Astrocyte of the spinal cord (primary cell): ENCODE results near the gene IFIH1.
A peak's percentile ranks its signal among the peaks of the same experiment; 100 is the strongest.

Source experiments
- DNase-seq: peaks from one replicate; pipeline ENCODE4 v3.0.0; 2011; ENCODE audit warnings: low read depth, low spot score
- H3K4me3 ChIP-seq: 2 replicates; pipeline ENCODE4 v1.5.1; 2011; ENCODE audit warnings: low read depth, mild to moderate bottlenecking, low read length, moderate library complexity
- in situ Hi-C: cut with HindIII; loops from 2 replicates; pipeline ENCODE4 v1.10.0; 2017; ENCODE audit warnings: low sequenced_read_pairs
- TF ChIP-seq, protein P1 (sequence below): IDR thresholded peaks from 2 replicates; pipeline ENCODE4 v1.5.1; 2012; ENCODE audit warnings: low read depth, mild to moderate bottlenecking, low read length, inconsistent platforms

Gene IFIH1

DNA sequence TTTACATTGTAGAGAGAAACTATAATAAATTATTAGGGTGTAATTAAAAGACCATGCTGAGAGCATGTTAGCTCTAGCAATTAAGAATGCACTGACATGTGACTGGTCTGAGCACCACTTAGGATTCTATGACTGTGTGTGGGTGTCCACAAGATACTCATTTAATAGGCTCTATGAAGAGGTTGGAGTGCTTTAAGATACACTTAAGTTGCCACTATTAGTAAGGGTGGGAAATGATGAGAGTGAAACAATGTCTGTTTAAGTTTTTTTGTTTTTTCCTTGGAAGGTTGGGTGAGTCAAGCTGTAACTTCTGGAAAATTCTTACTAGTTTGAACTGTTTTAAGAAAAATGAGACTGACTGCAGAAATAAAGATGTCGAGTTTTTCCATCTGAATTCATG is 73.4 kb downstream of the IFIH1 start:
- TF ChIP-seq, protein P1, sequence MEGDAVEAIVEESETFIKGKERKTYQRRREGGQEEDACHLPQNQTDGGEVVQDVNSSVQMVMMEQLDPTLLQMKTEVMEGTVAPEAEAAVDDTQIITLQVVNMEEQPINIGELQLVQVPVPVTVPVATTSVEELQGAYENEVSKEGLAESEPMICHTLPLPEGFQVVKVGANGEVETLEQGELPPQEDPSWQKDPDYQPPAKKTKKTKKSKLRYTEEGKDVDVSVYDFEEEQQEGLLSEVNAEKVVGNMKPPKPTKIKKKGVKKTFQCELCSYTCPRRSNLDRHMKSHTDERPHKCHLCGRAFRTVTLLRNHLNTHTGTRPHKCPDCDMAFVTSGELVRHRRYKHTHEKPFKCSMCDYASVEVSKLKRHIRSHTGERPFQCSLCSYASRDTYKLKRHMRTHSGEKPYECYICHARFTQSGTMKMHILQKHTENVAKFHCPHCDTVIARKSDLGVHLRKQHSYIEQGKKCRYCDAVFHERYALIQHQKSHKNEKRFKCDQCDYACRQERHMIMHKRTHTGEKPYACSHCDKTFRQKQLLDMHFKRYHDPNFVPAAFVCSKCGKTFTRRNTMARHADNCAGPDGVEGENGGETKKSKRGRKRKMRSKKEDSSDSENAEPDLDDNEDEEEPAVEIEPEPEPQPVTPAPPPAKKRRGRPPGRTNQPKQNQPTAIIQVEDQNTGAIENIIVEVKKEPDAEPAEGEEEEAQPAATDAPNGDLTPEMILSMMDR, result no peak
- H3K4me3 ChIP-seq, result no peak overlapping the region
- in situ Hi-C loops, result no loop called here

DNA sequence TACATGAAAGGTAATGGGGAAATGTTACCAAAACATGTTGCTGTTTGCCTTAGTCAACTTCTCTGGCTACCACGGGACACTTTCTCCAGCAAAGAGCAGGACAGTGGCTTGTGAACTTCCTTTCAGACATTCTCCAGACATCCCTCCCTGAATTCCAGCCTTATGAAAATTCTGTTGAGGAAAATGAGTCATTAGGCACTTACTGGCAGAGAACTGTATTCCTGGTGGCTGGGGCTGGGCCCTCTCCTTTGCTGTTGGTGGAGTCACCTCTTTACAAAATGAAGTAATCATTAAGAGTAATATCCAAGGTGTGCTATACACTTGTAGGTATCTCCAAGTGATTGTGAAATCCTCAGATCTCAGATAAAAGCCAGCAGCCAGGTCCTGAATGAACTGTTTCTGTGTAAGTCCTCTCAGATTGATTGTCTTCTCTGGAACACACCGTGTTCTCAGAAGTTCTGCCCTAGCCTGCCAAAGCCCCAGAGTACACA is 73.9 kb downstream of the IFIH1 start:
- DNase-seq, result peak; percentile 92
- TF ChIP-seq, protein P1, result no peak
- in situ Hi-C loops, result no loop called here
- H3K4me3 ChIP-seq, result no peak overlapping the region

More for the DNA sequence above, 73.4 kb downstream of the IFIH1 start:
- peak; percentile 49 for DNase-seq

DNA sequence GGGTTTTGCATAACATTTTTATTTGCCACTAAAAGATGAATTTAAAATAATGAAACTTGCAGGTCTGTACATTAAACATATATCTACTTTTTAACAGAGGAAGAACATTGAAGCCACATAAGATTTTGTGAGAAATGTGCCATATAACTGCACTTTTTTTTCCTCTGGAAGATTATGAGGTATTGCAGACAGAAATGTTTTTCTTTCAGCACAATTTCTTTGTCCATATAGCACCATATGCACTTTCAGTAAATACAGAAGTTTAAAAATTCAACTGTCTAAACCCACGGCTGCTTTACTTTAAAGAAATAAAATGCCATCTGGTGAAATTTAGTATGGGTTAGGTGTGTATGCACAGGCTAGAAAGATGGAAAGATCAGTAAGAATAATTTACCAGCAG is 74.8 kb downstream of the IFIH1 start:
- no peak for DNase-seq
- in situ Hi-C loops, result no loop called here
- peak overlapping the region; percentile 55 for H3K4me3 ChIP-seq
- TF ChIP-seq, protein P1, result no peak

DNA sequence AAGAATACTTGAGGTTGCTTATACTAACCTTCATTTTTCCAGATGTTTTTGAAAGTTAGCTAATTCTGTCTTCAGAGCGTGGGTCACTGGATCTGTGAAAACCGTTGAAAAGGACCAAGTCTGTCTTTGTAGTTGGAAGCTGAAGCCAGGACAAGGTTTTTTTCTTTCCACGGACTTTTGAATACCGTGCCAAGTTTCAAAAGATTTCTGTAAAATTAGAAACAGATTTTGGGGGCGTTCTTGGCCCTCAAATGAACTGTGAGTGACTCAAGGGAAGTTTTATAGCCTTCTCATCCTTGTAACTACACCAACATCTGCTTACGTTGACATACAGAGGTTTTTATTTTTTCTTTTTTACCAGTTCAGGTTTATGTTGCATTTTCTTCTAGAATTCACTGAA is 75.2 kb downstream of the IFIH1 start, which contains the start of gene FAP:
Gene FAP (minus strand): TSS at position 152 of the 400 bp plus-strand sequence. CDS start 118 bp downstream, at position 34.
- H3K4me3 ChIP-seq, result peak within 1 kb of the TSS; percentile 55
- peak; percentile 94 for DNase-seq

DNA sequence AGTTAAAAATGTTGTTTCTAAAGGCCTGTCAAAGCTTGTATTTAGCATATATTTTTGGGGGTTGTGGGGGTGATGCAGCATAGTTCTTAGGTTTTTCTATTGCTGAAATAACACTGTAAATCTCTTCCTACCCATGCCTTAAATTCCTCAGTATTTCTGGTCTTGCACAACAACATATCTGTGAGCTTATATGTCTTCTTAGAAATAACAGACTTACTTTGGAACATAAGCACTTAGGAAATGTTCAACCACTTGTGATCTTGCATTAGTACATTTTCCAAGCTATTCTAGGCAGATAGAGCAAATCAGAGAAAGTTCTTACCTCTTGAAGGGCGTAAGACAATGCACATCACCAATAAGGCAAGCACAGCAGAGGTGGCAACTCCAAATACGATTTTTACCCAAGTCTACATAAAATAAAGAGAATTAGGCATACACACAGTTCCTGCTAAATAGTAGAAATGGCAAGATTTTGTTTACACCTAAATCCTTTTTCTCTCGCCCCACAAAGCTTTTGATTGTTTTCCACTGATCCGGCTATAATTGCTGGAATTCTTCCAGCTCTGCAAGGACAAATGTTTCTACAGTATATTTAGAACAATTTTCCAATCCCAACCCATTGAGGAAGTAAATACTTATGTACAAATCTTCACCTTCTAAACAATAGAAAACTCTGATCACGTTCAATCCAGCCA is 75.8 kb downstream of the IFIH1 start:
- peak; percentile 69 for DNase-seq
- in situ Hi-C loops, result no loop called here
- peak overlapping the region; percentile 55 for H3K4me3 ChIP-seq
- TF ChIP-seq, protein P1, result no peak

More for the DNA sequence above, 75.2 kb downstream of the IFIH1 start, which contains the start of gene FAP:
- TF ChIP-seq, protein P1, result no peak
- in situ Hi-C loops, result no loop called here

DNA sequence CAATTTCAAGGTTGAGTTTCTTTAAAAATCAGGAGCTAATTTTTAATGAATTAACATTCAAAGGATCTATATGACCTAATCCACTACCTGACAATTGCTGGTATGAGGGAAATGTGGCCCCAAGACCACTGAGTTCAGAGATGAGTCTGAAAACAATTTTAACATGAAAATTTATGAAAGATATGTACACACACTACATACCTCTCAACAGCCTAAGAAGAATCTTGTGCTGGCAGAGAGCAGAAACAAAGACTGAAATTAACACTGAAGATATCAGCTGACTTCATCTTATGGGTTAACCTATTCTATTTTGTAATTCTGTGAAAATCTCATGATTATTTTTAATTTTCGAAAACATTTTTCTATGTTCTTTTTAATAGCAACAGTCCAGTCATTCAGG is 76.9 kb downstream of the IFIH1 start:
- TF ChIP-seq, protein P1, result no peak
- DNase-seq, result no peak
- peak overlapping the region; percentile 55 for H3K4me3 ChIP-seq
- in situ Hi-C loops, result no loop called here
